Right ventricle myocardium inferior (tissue), 1 donor: ENCODE measurements around the gene CPT2. TPM values are rescaled to one million over a fixed set of nuclear protein-coding genes. Genes with fewer than 3 reads are reported as not detected.
A peak's percentile ranks its signal among the peaks of the same experiment; 100 is the strongest.
"Not testable (repeated sequence)": the region's sequence is repeated elsewhere in the genome, so short reads cannot be mapped to it uniquely, and the experiment has no call there.

Experiments
- ATAC-seq: fragments of 200-7000 bp; cut with Tn5 transposase; one replicate; pipeline ENCODE4 v1.9.1; 2020; ENCODE audit warnings: mild to moderate bottlenecking, moderate library complexity
- DNase-seq: peaks from one replicate; pipeline ENCODE4 v3.0.0; 2021; ENCODE audit errors: missing footprints
- intact Hi-C: fragments of 100-400 bp; cut with DNase I; formaldehyde crosslinking; loops from one replicate; pipeline ENCODE4 v1.11.0; 2022
- total RNA-seq: library from RNA; stranded (reverse); fragmentation: NEBNext Ultra II Directional; extraction: Animal tissue kit (Norgen Biotek cat#: 25700); gene quantifications from one replicate; pipeline ENCODE4 v1.2.1, GENCODE V29; 2021
- donor health status: DM: no; HTN: yes; CAD: no; lungs with severe emphysema.

Gene CPT2
- total RNA-seq, 1 donor from 2014 or later: 37.7 TPM

- ATAC-seq, DNase-seq, intact Hi-C loops: not testable (repeated sequence)
Measured at GRCh38 chr1:53205496-53205895, 8.9 kb downstream of the CPT2 start.

GRCh38 chr1:53206083-53206685 is 9.6 kb downstream of the CPT2 start:
- intact Hi-C loops, DNase-seq, ATAC-seq: not testable (repeated sequence)

- DNase-seq (no peak), ATAC-seq (no peak)
- intact Hi-C loops: no loop called here
Measured at GRCh38 chr1:53206735-53207379, 10.2 kb downstream of the CPT2 start.

GRCh38 chr1:53207726-53208125 is 11.1 kb downstream of the CPT2 start:
- DNase-seq (no peak), ATAC-seq (peak; percentile 31)
- intact Hi-C loops: no loop called here

GRCh38 chr1:53210352-53210751 is 13.7 kb downstream of the CPT2 start:
- intact Hi-C loops: no loop called here
- DNase-seq (no peak), ATAC-seq (no peak)

- intact Hi-C loops: no loop called here
- DNase-seq: no peak
Measured at GRCh38 chr1:53210954-53211353, 14.3 kb downstream of the CPT2 start.

GRCh38 chr1:53214376-53214940 is 17.8 kb downstream of the CPT2 start:
- ATAC-seq (no peak), DNase-seq (no peak)
- intact Hi-C loops: no loop called here

More at GRCh38 chr1:53210954-53211353, 14.3 kb downstream of the CPT2 start:
- ATAC-seq: no peak

GRCh38 chr1:53218201-53218600 is 21.6 kb downstream of the CPT2 start:
- intact Hi-C loops: no loop called here
- DNase-seq (no peak), ATAC-seq (no peak)

GRCh38 chr1:53219711-53220110 is 23.1 kb downstream of the CPT2 start:
- intact Hi-C loops: loop anchor here (10.0 kb wide), 1 partner anchor 1165 kb away; the partner anchor contains the start of genes BTF3L4 and TXNDC12
- DNase-seq: no peak
- ATAC-seq: no peak

- peak; percentile 98 for DNase-seq
Measured at GRCh38 chr1:53220171-53220961, 23.7 kb downstream of the CPT2 start, which contains the start of gene CZIB. CZIB (minus strand) TSS chr1:53220634; CDS start chr1:53220575, 59 bp downstream.

GRCh38 chr1:53220962-53221286 is 24.3 kb downstream of the CPT2 start:
- no peak for ATAC-seq
- intact Hi-C loops: loop anchor here (10.0 kb wide), 1 partner anchor 1166 kb away; the partner anchor contains the start of genes BTF3L4 and TXNDC12
- no peak for DNase-seq

More at GRCh38 chr1:53220171-53220961, 23.7 kb downstream of the CPT2 start, which contains the start of gene CZIB:
- intact Hi-C loops: loop anchor here (10.0 kb wide), 1 partner anchor 1166 kb away; the partner anchor contains the start of genes BTF3L4 and TXNDC12
- ATAC-seq: peak; percentile 98

GRCh38 chr1:53237638-53238037 is 41.0 kb downstream of the CPT2 start:
- DNase-seq (no peak), ATAC-seq (no peak)
- intact Hi-C loops: no loop called here

GRCh38 chr1:53238197-53239155 is 41.9 kb downstream of the CPT2 start, which contains the start of gene MAGOH:
MAGOH (minus strand) TSS chr1:53238518; CDS start chr1:53238448, 70 bp downstream.
- peak; percentile 98 for ATAC-seq
- intact Hi-C loops: no loop called here
- peak; percentile 95 for DNase-seq

- no peak for ATAC-seq
- no peak for DNase-seq
- intact Hi-C loops: no loop called here
Measured at GRCh38 chr1:53241828-53242227, 45.2 kb downstream of the CPT2 start.

GRCh38 chr1:53242381-53242780 is 45.8 kb downstream of the CPT2 start:
- DNase-seq (no peak), ATAC-seq (no peak)
- intact Hi-C loops: no loop called here

GRCh38 chr1:53244141-53244540 is 47.5 kb downstream of the CPT2 start:
- DNase-seq (no peak), ATAC-seq (no peak)
- intact Hi-C loops: no loop called here

GRCh38 chr1:53246261-53247134 is 49.9 kb downstream of the CPT2 start:
- intact Hi-C loops: no loop called here
- ATAC-seq: no peak
- no peak for DNase-seq
